A549 treated with CORT108297 at 1 μM for 4 hours (cell line): ENCODE data around the gene TTLL11. TPM values are rescaled to one million over a fixed set of nuclear protein-coding genes. Genes with fewer than 3 reads are reported as not detected.

ENCODE experiments used
- total RNA-seq: library from RNA; stranded (reverse); fragments of 200-300 nt; extraction: Qiagen RNA extraction; gene quantifications from 5 replicates; pipeline ENCODE4 v1.2.3, GENCODE V29; 2022

TTLL11 gene
- 3.3 to 4.5 TPM (median 3.6 TPM) in 5 replicates for total RNA-seq

GRCh38 chr9:122092611-122093506 lies at the start of gene TTLL11:
TTLL11 (minus strand) TSS chr9:122093308; CDS start chr9:122093148, 160 bp downstream.

Other genes with a start within 250 kb of the TTLL11 start
- gene NDUFA8, start 66.5 kb upstream of the TTLL11 start, total RNA-seq: 99.4 to 120 TPM (median 109 TPM) in 5 replicates
- not detected in 5 replicates for gene MORN5, start 66.6 kb upstream of the TTLL11 start, total RNA-seq
- 0.41 to 0.61 TPM (median 0.44 TPM) in 5 replicates for gene LHX6, start 135.6 kb upstream of the TTLL11 start, total RNA-seq
- 14.4 to 20.8 TPM (median 19.6 TPM) in 5 replicates for gene RBM18, start 171.5 kb upstream of the TTLL11 start, total RNA-seq
- 62.9 to 83.8 TPM (median 64.0 TPM) in 5 replicates for gene MRRF, start 171.6 kb upstream of the TTLL11 start, total RNA-seq